Upper lobe of right lung (tissue), 1 donor: Measurements from ENCODE around the gene USP49. TPM values are rescaled to one million over a fixed set of nuclear protein-coding genes. Genes with fewer than 3 reads are reported as not detected.

ENCODE experiments used
- ATAC-seq: fragments of 200-7000 bp; cut with Tn5 transposase; one replicate; pipeline ENCODE4 v1.9.1; 2020; ENCODE audit warnings: mild to moderate bottlenecking, moderate library complexity
- DNase-seq: peaks from one replicate; pipeline ENCODE4 v3.0.0-alpha.2; 2020
- H3K27ac ChIP-seq: fragments of 200-600 bp; one replicate; pipeline ENCODE4 v1.8.0; 2022
- H3K27me3 ChIP-seq: fragments of 200-600 bp; one replicate; pipeline ENCODE4 v1.8.0; 2022; ENCODE audit warnings: mild to moderate bottlenecking
- H3K36me3 ChIP-seq: fragments of 200-600 bp; one replicate; pipeline ENCODE4 v1.8.0; 2022
- H3K4me1 ChIP-seq: fragments of 200-600 bp; one replicate; pipeline ENCODE4 v1.8.0; 2022
- H3K4me3 ChIP-seq: fragments of 200-600 bp; one replicate; pipeline ENCODE4 v1.8.0; 2022; ENCODE audit warnings: mild to moderate bottlenecking
- H3K9me3 ChIP-seq: fragments of 200-600 bp; one replicate; pipeline ENCODE4 v1.8.0; 2022
- CTCF ChIP-seq: fragments of 200-600 bp; IDR thresholded peaks from one replicate; pipeline ENCODE4 v1.8.0; 2022; ENCODE audit warnings: antibody characterized with exemption
- intact Hi-C: fragments of 100-400 bp; cut with DNase I; formaldehyde crosslinking; loops from one replicate; pipeline ENCODE4 v1.11.0; 2022
- total RNA-seq: library from RNA; stranded (reverse); fragmentation: NEBNext Ultra II Directional; extraction: Animal tissue kit (Norgen Biotek cat#: 25700); gene quantifications from one replicate; pipeline ENCODE4 v1.2.1, GENCODE V29; 2021
- donor health status: DM: no; HTN: yes; CAD: no; lungs with severe emphysema.

The USP49 gene
- total RNA-seq, 1 donor from 2014 or later, result 2.7 TPM

DNA sequence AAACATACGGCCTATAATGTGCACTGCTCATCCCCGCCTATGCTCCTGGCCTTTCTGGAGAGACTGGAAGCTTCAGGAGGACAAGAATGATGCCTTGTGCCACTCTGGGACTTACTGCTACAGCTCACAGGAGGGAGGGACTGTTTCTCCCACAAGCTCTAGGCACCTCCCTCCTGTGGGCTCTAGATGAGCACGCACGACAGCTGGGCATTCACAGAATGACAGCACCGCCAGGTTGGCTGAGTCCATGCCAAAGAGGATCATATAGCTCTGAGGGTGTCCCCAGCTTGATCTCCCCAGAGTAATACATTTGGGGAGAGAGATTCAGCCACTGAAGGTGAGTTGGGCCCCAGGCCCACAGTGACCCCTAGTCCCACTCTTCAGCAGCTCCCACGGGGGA is 137.9 kb downstream of the USP49 start:
- no peaks in the 10 kb centered on the region for H3K4me1 ChIP-seq
- no peak overlapping the region for H3K27ac ChIP-seq
- no peak overlapping the region for H3K4me3 ChIP-seq
- intact Hi-C loops, result no loop called here
- no peaks in the 10 kb centered on the region for H3K36me3 ChIP-seq
- ATAC-seq (no peak), DNase-seq (no peak)
- no peaks in the 10 kb centered on the region for H3K27me3 ChIP-seq
- no peaks in the 10 kb centered on the region for H3K9me3 ChIP-seq
- no peak for TF ChIP-seq CTCF

DNA sequence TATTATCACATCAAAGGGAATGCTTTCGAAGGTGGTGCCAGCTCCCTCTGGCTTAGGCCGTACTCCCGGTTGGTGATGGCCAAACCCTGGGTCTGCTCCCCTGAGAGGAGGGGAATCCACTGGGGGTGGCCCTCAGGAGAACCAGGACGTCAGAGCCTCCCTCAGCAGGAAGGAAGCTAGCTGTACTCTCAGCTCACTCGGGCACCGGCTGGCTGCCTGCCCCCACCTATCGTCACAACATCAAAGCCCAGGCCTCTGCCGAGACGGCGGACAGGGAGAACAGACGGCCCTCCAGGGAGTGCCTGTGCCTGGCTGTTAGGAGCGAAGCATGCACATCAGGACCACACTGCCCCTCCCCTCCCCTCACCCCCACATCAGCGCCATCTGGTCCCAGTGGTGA is 138.8 kb downstream of the USP49 start:
- no peak for DNase-seq

GRCh38 chr6:41755895-41756294 is 139.3 kb downstream of the USP49 start:
- Histone ChIP-seq H3K36me3 (no peaks in the 10 kb centered on the region), H3K27me3 (no peaks in the 10 kb centered on the region), H3K9me3 (no peaks in the 10 kb centered on the region), H3K4me1 (no peaks in the 10 kb centered on the region), H3K27ac (no peak overlapping the region), H3K4me3 (no peak overlapping the region)
- intact Hi-C loops, result no loop called here
- TF ChIP-seq CTCF, result no peak
- ATAC-seq, result no peak
- no peak for DNase-seq

More for the DNA sequence above, 138.8 kb downstream of the USP49 start:
- intact Hi-C loops, result no loop called here
- Histone ChIP-seq H3K27ac (no peak overlapping the region), H3K27me3 (no peaks in the 10 kb centered on the region), H3K9me3 (no peaks in the 10 kb centered on the region), H3K4me1 (no peaks in the 10 kb centered on the region), H3K36me3 (no peaks in the 10 kb centered on the region), H3K4me3 (no peak overlapping the region)
- ATAC-seq, result peak; percentile 18
- TF ChIP-seq CTCF, result no peak

- Histone ChIP-seq H3K9me3 (no peaks in the 10 kb centered on the region), H3K27ac (no peak overlapping the region), H3K4me1 (no peaks in the 10 kb centered on the region), H3K4me3 (no peak overlapping the region), H3K36me3 (no peaks in the 10 kb centered on the region), H3K27me3 (no peaks in the 10 kb centered on the region)
- TF ChIP-seq CTCF, result no peak
- no peak for ATAC-seq
- intact Hi-C loops, result no loop called here
- no peak for DNase-seq
Observed at GRCh38 chr6:41750374-41750773, 144.8 kb downstream of the USP49 start.

GRCh38 chr6:41748542-41748941 is 146.6 kb downstream of the USP49 start:
- no peaks in the 10 kb centered on the region for H3K4me1 ChIP-seq
- ATAC-seq (peak; percentile 26), DNase-seq (no peak)
- H3K36me3 ChIP-seq, result no peaks in the 10 kb centered on the region
- H3K4me3 ChIP-seq, result no peak overlapping the region
- no peak for TF ChIP-seq CTCF
- no peaks in the 10 kb centered on the region for H3K9me3 ChIP-seq
- H3K27ac ChIP-seq, result peak overlapping the region; percentile 53
- H3K27me3 ChIP-seq, result no peaks in the 10 kb centered on the region
- intact Hi-C loops, result no loop called here

DNA sequence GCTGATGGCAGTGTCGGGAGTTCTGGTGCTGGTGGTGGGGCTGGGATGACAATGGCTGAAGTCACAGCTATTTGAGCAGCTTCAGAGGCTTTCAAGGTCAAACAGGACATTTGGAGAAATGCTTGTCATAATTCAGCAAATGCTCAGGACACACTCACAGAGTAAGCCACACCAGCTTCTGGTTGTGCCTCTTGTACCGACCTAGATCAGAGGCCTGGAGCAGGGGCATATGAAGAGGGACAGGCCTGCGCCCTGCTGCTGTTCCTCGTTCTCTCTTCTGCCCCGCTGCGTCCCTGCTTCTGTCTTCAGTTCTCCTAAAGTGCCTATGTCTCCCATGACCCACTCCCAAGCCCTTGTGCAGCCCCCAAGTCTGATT is 147.1 kb downstream of the USP49 start:
- Histone ChIP-seq H3K9me3 (no peaks in the 10 kb centered on the region), H3K27ac (peak overlapping the region; percentile 53), H3K4me3 (no peak overlapping the region), H3K4me1 (no peaks in the 10 kb centered on the region), H3K36me3 (no peaks in the 10 kb centered on the region), H3K27me3 (no peaks in the 10 kb centered on the region)
- no peak for DNase-seq
- TF ChIP-seq CTCF, result no peak
- ATAC-seq, result peak; percentile 18
- intact Hi-C loops, result no loop called here
